Measurements from ENCODE around the gene NPTX1. TPM values are rescaled to one million over a fixed set of nuclear protein-coding genes. Genes with fewer than 3 reads are reported as not detected.

NPTX1 gene
- total and polyA plus RNA-seq, 4 donors: under 0.01 TPM; not detected in 3

DNA sequence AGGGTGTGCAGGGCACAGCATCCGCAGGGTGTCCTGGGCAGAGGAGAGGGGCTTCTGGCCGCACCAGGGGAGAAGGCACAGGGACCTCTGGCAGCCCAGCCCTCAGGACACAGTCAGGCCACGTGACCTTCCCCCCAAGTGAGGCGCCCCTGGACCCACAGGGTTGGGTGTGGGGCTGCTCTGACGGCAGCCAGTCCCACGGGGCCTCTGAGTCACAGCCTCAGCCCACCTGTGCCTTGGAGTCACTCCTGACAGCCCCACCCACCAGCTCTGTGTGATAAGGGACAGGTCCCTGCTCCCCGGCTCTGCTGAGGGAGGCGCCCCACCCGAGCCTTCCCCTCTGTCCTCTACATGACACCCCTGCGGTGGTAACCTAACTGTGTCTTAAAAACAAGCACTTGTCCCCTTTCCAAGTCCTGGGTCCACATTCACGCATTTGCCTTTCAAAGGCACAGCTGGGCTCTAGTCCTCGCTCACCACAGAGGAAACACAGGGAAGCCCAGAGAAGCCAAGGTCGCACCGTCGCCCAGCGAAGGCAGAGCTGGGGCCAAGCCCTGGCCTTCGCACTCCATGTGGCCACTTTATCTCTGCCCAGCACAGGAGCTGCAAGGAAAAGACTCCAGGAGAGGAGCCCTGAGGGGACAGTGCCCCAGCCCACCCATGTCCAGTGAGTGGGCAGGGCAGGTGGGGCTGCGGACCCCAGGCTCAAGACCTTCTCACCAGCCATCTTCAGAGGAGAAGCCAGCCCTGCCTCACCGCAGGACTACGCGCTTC, 5.1 kb upstream of the NPTX1 start:
- 44% methylated on average over 21 of the region's 21 CpGs for WGBS
- Histone ChIP-seq H3K4me3 (ENCODE audit: low read depth in 1 of 3, low read length in 3 of 3) (no peak overlapping the region), H3K9me3 (ENCODE audit: control insufficient read depth in 4 of 4, low read length in 3 of 4) (no peaks in the 10 kb centered on the region), H3K27me3 (ENCODE audit: control insufficient read depth in 4 of 4, insufficient read depth in 4 of 4, low read length in 3 of 4) (peaks cover 0 to 20% (median 2%) of the 10 kb centered on the region in 4 donors), H3K9ac (ENCODE audit: low read depth in 1 of 2, low read length in 2 of 2) (no peak overlapping the region), H3K36me3 (ENCODE audit: control insufficient read depth in 4 of 4, insufficient read depth in 3 of 4, low read depth in 1 of 4, low read length in 3 of 4) (no peaks in the 10 kb centered on the region), H3K4me1 (ENCODE audit: control insufficient read depth in 4 of 4, insufficient read depth in 4 of 4, low read length in 3 of 4) (peaks cover 3 to 20% (median 15%) of the 10 kb centered on the region in 4 donors), H3K27ac (ENCODE audit: low read depth in 1 of 2, low read length in 2 of 2) (no peak overlapping the region)
- TF ChIP-seq, protein P1, sequence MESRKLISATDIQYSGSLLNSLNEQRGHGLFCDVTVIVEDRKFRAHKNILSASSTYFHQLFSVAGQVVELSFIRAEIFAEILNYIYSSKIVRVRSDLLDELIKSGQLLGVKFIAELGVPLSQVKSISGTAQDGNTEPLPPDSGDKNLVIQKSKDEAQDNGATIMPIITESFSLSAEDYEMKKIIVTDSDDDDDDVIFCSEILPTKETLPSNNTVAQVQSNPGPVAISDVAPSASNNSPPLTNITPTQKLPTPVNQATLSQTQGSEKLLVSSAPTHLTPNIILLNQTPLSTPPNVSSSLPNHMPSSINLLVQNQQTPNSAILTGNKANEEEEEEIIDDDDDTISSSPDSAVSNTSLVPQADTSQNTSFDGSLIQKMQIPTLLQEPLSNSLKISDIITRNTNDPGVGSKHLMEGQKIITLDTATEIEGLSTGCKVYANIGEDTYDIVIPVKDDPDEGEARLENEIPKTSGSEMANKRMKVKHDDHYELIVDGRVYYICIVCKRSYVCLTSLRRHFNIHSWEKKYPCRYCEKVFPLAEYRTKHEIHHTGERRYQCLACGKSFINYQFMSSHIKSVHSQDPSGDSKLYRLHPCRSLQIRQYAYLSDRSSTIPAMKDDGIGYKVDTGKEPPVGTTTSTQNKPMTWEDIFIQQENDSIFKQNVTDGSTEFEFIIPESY (IDR thresholded peaks at IDR 0.05): no peak
- no peak for TF ChIP-seq EGR1 (IDR thresholded peaks at IDR 0.05; ENCODE audit: low read depth in 2 of 2)
- TF ChIP-seq RAD21 (IDR thresholded peaks at IDR 0.05): no peak
- no peak for TF ChIP-seq HNF4A (conservative IDR thresholded peaks at IDR 0.05)
- TF ChIP-seq, protein P2, sequence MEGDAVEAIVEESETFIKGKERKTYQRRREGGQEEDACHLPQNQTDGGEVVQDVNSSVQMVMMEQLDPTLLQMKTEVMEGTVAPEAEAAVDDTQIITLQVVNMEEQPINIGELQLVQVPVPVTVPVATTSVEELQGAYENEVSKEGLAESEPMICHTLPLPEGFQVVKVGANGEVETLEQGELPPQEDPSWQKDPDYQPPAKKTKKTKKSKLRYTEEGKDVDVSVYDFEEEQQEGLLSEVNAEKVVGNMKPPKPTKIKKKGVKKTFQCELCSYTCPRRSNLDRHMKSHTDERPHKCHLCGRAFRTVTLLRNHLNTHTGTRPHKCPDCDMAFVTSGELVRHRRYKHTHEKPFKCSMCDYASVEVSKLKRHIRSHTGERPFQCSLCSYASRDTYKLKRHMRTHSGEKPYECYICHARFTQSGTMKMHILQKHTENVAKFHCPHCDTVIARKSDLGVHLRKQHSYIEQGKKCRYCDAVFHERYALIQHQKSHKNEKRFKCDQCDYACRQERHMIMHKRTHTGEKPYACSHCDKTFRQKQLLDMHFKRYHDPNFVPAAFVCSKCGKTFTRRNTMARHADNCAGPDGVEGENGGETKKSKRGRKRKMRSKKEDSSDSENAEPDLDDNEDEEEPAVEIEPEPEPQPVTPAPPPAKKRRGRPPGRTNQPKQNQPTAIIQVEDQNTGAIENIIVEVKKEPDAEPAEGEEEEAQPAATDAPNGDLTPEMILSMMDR (IDR thresholded peaks at IDR 0.05; ENCODE audit: low read depth, low read length, missing input control): no peak
- TF ChIP-seq, protein P3, sequence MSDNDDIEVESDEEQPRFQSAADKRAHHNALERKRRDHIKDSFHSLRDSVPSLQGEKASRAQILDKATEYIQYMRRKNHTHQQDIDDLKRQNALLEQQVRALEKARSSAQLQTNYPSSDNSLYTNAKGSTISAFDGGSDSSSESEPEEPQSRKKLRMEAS (IDR thresholded peaks at IDR 0.05): no peak
- no peak for TF ChIP-seq FOXA1 (IDR thresholded peaks at IDR 0.05)
- no peak for DNase-seq (ENCODE audit: low spot score)

DNA sequence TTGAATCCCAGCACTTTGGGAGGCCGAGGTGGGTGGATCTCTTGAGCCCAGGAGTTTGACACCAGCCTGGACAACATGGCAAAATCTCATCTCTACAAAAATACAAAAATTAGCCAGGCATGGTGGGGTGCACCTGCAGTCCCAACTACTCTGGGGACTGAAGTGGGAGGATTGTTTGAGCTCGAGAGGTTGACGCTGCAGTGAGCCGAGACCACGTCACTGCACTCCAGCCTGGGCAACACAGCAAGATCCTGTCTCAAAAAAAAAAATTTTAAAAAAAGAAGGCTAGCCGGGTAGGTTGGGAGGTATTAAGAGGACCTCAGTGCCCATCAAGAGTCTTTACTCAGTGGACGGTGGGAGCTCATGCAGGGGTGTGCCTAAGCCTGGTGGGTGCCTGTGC, 3.8 kb upstream of the NPTX1 start:
- Histone ChIP-seq H3K4me1 (ENCODE audit: control insufficient read depth in 4 of 4, insufficient read depth in 4 of 4, low read length in 3 of 4) (peaks cover 10 to 31% (median 23%) of the 10 kb centered on the region in 4 donors), H3K27me3 (ENCODE audit: control insufficient read depth in 4 of 4, insufficient read depth in 4 of 4, low read length in 3 of 4) (peaks cover 0 to 20% (median 4%) of the 10 kb centered on the region in 4 donors), H3K27ac (ENCODE audit: low read depth in 1 of 2, low read length in 2 of 2) (no peak overlapping the region), H3K9me3 (ENCODE audit: control insufficient read depth in 4 of 4, low read length in 3 of 4) (no peaks in the 10 kb centered on the region), H3K36me3 (ENCODE audit: control insufficient read depth in 4 of 4, insufficient read depth in 3 of 4, low read depth in 1 of 4, low read length in 3 of 4) (no peaks in the 10 kb centered on the region), H3K9ac (ENCODE audit: low read depth in 1 of 2, low read length in 2 of 2) (no peak overlapping the region), H3K4me3 (ENCODE audit: low read depth in 1 of 3, low read length in 3 of 3) (no peak overlapping the region)
- 83% methylated on average over 7 of the region's 7 CpGs for WGBS
- TF ChIP-seq SP1 (IDR thresholded peaks at IDR 0.05) (no peak), GABPA (IDR thresholded peaks at IDR 0.05 in 1 of 2, conservative IDR thresholded peaks at IDR 0.05 in 1 of 2) (no peak), FOXA1 (IDR thresholded peaks at IDR 0.05) (no peak), JUND (IDR thresholded peaks at IDR 0.05) (no peak), FOXA2 (IDR thresholded peaks at IDR 0.05) (no peak)
- DNase-seq (ENCODE audit: low spot score): no peak

DNA sequence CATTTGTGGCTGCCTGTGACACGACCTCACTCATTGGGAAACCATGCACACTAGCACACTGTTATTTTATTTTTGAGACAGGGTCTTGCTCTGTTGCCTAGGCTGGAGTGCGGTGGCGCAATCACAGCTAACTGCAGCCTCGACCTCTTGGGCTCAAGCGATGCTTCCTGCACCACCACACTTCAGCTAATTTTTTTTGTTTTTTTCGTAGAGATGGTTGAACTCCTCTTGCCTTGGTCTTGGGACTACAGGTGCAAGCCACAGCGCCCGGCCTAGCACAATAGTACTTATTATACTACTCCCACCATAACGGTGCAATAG, 2.8 kb upstream of the NPTX1 start:
- no peak overlapping the region for H3K9ac ChIP-seq (ENCODE audit: low read depth in 1 of 2, low read length in 2 of 2)
- no peaks in the 10 kb centered on the region for H3K36me3 ChIP-seq (ENCODE audit: control insufficient read depth in 4 of 4, insufficient read depth in 3 of 4, low read depth in 1 of 4, low read length in 3 of 4)
- DNase-seq (ENCODE audit: low spot score): no peak
- H3K4me3 ChIP-seq (ENCODE audit: low read depth in 1 of 3, low read length in 3 of 3): no peak overlapping the region
- TF ChIP-seq NR2F2 (IDR thresholded peaks at IDR 0.05): no peak
- TF ChIP-seq, protein P4, sequence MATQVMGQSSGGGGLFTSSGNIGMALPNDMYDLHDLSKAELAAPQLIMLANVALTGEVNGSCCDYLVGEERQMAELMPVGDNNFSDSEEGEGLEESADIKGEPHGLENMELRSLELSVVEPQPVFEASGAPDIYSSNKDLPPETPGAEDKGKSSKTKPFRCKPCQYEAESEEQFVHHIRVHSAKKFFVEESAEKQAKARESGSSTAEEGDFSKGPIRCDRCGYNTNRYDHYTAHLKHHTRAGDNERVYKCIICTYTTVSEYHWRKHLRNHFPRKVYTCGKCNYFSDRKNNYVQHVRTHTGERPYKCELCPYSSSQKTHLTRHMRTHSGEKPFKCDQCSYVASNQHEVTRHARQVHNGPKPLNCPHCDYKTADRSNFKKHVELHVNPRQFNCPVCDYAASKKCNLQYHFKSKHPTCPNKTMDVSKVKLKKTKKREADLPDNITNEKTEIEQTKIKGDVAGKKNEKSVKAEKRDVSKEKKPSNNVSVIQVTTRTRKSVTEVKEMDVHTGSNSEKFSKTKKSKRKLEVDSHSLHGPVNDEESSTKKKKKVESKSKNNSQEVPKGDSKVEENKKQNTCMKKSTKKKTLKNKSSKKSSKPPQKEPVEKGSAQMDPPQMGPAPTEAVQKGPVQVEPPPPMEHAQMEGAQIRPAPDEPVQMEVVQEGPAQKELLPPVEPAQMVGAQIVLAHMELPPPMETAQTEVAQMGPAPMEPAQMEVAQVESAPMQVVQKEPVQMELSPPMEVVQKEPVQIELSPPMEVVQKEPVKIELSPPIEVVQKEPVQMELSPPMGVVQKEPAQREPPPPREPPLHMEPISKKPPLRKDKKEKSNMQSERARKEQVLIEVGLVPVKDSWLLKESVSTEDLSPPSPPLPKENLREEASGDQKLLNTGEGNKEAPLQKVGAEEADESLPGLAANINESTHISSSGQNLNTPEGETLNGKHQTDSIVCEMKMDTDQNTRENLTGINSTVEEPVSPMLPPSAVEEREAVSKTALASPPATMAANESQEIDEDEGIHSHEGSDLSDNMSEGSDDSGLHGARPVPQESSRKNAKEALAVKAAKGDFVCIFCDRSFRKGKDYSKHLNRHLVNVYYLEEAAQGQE (IDR thresholded peaks at IDR 0.05): no peak
- no peak for TF ChIP-seq RXRA (IDR thresholded peaks at IDR 0.05)
- TF ChIP-seq FOXA2 (IDR thresholded peaks at IDR 0.05): no peak
- TF ChIP-seq JUND (IDR thresholded peaks at IDR 0.05): no peak
- TF ChIP-seq HNF4G (IDR thresholded peaks at IDR 0.05): no peak
- TF ChIP-seq SP1 (IDR thresholded peaks at IDR 0.05): no peak
- no peaks in the 10 kb centered on the region for H3K9me3 ChIP-seq (ENCODE audit: control insufficient read depth in 4 of 4, low read length in 3 of 4)
- peaks cover 0 to 20% (median 4%) of the 10 kb centered on the region in 4 donors for H3K27me3 ChIP-seq (ENCODE audit: control insufficient read depth in 4 of 4, insufficient read depth in 4 of 4, low read length in 3 of 4)
- WGBS: 52% methylated on average over 9 of the region's 9 CpGs
- peaks cover 11 to 32% (median 24%) of the 10 kb centered on the region in 4 donors for H3K4me1 ChIP-seq (ENCODE audit: control insufficient read depth in 4 of 4, insufficient read depth in 4 of 4, low read length in 3 of 4)
- H3K27ac ChIP-seq (ENCODE audit: low read depth in 1 of 2, low read length in 2 of 2): no peak overlapping the region
